ENCODE results near the gene RELT. TPM values are rescaled to one million over a fixed set of nuclear protein-coding genes. Genes with fewer than 3 reads are reported as not detected.

The RELT gene
- total RNA-seq, 1 experiment from 2014 or later, result 10.2 TPM

DNA sequence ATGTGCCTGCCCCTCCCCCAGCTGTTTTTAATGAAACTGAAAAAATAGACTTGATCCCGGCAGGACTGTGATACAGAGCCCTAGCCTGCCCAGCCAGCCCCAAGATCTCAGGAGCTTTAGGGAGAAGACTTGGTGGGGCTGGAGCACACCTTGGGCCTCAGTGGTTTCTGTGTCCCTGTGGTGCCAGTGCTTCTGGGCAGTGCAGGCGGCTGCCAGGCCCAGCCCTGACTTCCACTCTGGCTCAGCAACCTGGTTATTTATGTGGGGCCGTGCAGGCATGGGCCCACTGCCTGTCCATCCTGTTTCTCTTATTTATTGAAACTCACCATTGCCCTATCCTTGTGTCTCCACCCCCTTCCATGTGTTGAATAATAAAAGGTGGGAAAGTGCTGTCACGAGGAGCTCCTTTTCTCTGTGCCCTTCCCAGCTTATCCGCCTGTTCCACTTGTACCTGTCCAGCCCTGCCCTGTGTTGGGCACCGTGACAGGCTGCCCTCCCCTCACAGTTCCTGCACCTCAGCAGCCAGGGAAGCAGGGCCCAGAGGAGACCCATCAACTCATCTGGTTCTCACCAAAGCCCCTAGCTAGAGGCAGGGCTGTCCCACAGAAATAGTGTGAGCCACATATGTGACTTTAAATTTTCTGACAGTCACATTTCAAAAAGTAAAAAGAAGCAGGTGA is 20.2 kb downstream of the RELT start:
- H2BK12ac ChIP-seq (ENCODE audit: insufficient read length, low read depth, low read length), result no peak overlapping the region
- H3K56ac ChIP-seq (ENCODE audit: insufficient read length, low read depth, low read length), result no peak overlapping the region
- H3K4me1 ChIP-seq (ENCODE audit: insufficient read depth, low read length), result no peaks in the 10 kb centered on the region
- H3K23me2 ChIP-seq (ENCODE audit: insufficient read length, low read depth, low read length, poor library complexity, severe bottlenecking), result no peaks in the 10 kb centered on the region
- no peak overlapping the region for H2BK15ac ChIP-seq (ENCODE audit: low read depth, low read length)
- Mint-ChIP-seq H3K27ac (no peak overlapping the region; a peak in 1 of 7 replicates), H3K36me3 (ENCODE audit: insufficient read depth in 1 of 3, low read depth in 3 of 3) (peaks cover 0 to 3% (median 0%) of the 10 kb centered on the region in 3 experiments; a peak in 1 of 7 replicates), H3K4me3 (no peak overlapping the region), H3K27me3 (ENCODE audit: low read depth) (peaks cover 2% of the 10 kb centered on the region), H3K9me3 (no peaks in the 10 kb centered on the region), H3K4me1 (peaks cover 7 to 8% of the 10 kb centered on the region in 2 experiments)
- H4K20me1 ChIP-seq (ENCODE audit: control insufficient read depth, insufficient read depth, insufficient read length), result no peaks in the 10 kb centered on the region
- no peak overlapping the region for H2BK20ac ChIP-seq (ENCODE audit: low read depth, low read length, poor library complexity, severe bottlenecking)
- H4K5ac ChIP-seq (ENCODE audit: insufficient read length, low read depth, low read length), result no peak overlapping the region
- no peaks in the 10 kb centered on the region for H3K27me3 ChIP-seq (ENCODE audit: insufficient read depth, low read length)
- H3K9me3 ChIP-seq (ENCODE audit: control insufficient read depth, low read depth, low read length), result no peaks in the 10 kb centered on the region
- H2AK5ac ChIP-seq (ENCODE audit: insufficient read length, low read length), result no peak overlapping the region
- H2BK5ac ChIP-seq (ENCODE audit: insufficient read length, low read length), result no peak overlapping the region
- no peak overlapping the region for H3K4me2 ChIP-seq (ENCODE audit: insufficient read depth, insufficient read length, low read length)
- H4K91ac ChIP-seq (ENCODE audit: insufficient read length, low read depth, low read length), result no peak overlapping the region
- H3K23ac ChIP-seq (ENCODE audit: insufficient read length, low read depth, low read length), result no peak overlapping the region
- no peak overlapping the region for H3K9ac ChIP-seq (ENCODE audit: extremely low read depth, insufficient read length, low read length)
- no peak overlapping the region for H3T11ph ChIP-seq (ENCODE audit: low read length)
- no peak overlapping the region for H3K14ac ChIP-seq (ENCODE audit: insufficient read depth, low read length)
- no peak for DNase-seq
- TF ChIP-seq, protein P1, sequence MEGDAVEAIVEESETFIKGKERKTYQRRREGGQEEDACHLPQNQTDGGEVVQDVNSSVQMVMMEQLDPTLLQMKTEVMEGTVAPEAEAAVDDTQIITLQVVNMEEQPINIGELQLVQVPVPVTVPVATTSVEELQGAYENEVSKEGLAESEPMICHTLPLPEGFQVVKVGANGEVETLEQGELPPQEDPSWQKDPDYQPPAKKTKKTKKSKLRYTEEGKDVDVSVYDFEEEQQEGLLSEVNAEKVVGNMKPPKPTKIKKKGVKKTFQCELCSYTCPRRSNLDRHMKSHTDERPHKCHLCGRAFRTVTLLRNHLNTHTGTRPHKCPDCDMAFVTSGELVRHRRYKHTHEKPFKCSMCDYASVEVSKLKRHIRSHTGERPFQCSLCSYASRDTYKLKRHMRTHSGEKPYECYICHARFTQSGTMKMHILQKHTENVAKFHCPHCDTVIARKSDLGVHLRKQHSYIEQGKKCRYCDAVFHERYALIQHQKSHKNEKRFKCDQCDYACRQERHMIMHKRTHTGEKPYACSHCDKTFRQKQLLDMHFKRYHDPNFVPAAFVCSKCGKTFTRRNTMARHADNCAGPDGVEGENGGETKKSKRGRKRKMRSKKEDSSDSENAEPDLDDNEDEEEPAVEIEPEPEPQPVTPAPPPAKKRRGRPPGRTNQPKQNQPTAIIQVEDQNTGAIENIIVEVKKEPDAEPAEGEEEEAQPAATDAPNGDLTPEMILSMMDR (conservative IDR thresholded peaks at IDR 0.05), result no peak
- no peaks in the 10 kb centered on the region for H3K79me2 ChIP-seq (ENCODE audit: insufficient read depth, low read length)
- no CpG with 5 or more reads among the region's 6 CpGs for whole genome bisulfite sequencing (ENCODE audit: extremely low coverage, insufficient read length, low lambda C conversion rate)
- no peak overlapping the region for H3K4ac ChIP-seq (ENCODE audit: low read depth, low read length)
- no peak overlapping the region for H3K18ac ChIP-seq (ENCODE audit: insufficient read length, low read depth, low read length)
- H2AFZ ChIP-seq (ENCODE audit: low read length), result no peak overlapping the region
- no peak overlapping the region for H2BK120ac ChIP-seq (ENCODE audit: low read depth, low read length, poor library complexity, severe bottlenecking)
- H3K79me1 ChIP-seq (ENCODE audit: insufficient read depth, low read depth, low read length, poor library complexity, severe bottlenecking), result no peaks in the 10 kb centered on the region
- no peak overlapping the region for H4K8ac ChIP-seq (replicated peaks; ENCODE audit: insufficient read length, low read depth, low read length)
- no peak overlapping the region for H3K27ac ChIP-seq (ENCODE audit: insufficient read length, low read depth, low read length)

Data from H9 (cell line).